Sigmoid colon (tissue), 7 donors: Measurements from ENCODE around the gene MSH2. TPM values are rescaled to one million over a fixed set of nuclear protein-coding genes. Genes with fewer than 3 reads are reported as not detected.

Experiments
- DNase-seq: peaks from one replicate; pipeline ENCODE4 v3.0.0-alpha.2; 2019
- H3K27ac ChIP-seq, 4 donors: fragments of 200-600 bp; sonication (generic); one replicate each; pipeline ENCODE4 v1.5.1; 2016 to 2019; ENCODE audit warnings: mild to moderate bottlenecking in 1 of 4
- H3K27me3 ChIP-seq, 3 donors: fragments of 200-600 bp; sonication (generic); one replicate each; pipeline ENCODE4 v1.5.1; 2019; ENCODE audit warnings: mild to moderate bottlenecking in 1 of 3
- H3K36me3 ChIP-seq, 4 donors: fragments of 200-600 bp; sonication (generic); one replicate each; pipeline ENCODE4 v1.5.1; 2016 to 2019
- H3K4me1 ChIP-seq, 4 donors: fragments of 200-600 bp; sonication (generic); one replicate each; pipeline ENCODE4 v1.5.1; 2017 to 2019
- H3K4me3 ChIP-seq, 4 donors: fragments of 200-600 bp; sonication (generic); one replicate each; pipeline ENCODE4 v1.5.1; 2017 to 2019; ENCODE audit warnings: mild to moderate bottlenecking in 2 of 4, moderate library complexity in 1 of 4
- H3K9me3 ChIP-seq, 4 donors: fragments of 200-600 bp in 3 of 4; sonication (generic) in 3 of 4; one replicate each; pipeline versions ENCODE4 v1.5.1 to v1.6.1; 2013 to 2019
- CTCF ChIP-seq, 4 experiments: fragments of 450-650 bp in 3 of 4; fragments of 200-600 bp in 1 of 4; IDR thresholded peaks; one replicate each; pipeline ENCODE4 v1.5.1; 2016 to 2019; ENCODE audit warnings: antibody characterized with exemption in 4 of 4, mild to moderate bottlenecking in 3 of 4, moderate library complexity in 2 of 4
- EP300 ChIP-seq, 4 donors: sonication (generic); formaldehyde crosslinking; IDR thresholded peaks; one replicate each; pipeline ENCODE4 v1.6.1; 2017; ENCODE audit warnings: antibody characterized with exemption in 4 of 4
- POLR2A ChIP-seq, 2 donors: fragments of 450-650 bp; IDR thresholded peaks; one replicate each; pipeline ENCODE4 v1.6.1; 2016; ENCODE audit warnings: antibody characterized with exemption in 2 of 2, mild to moderate bottlenecking in 2 of 2, moderate library complexity in 2 of 2
- POLR2AphosphoS5 ChIP-seq, 4 donors: sonication (generic); formaldehyde crosslinking; IDR thresholded peaks; one replicate each; pipeline ENCODE4 v1.6.1; 2017; ENCODE audit warnings: antibody characterized with exemption in 4 of 4
- WGBS, 2 donors: extraction: QIAGEN DNeasy Blood & Tissue Kit; methylation state at CpG; one replicate each; pipeline ENCODE4 v1.1.7; 2013; 5-methylcytosine and 5-hydroxymethylcytosine counted together
- intact Hi-C: fragments of 100-400 bp; cut with DNase I; formaldehyde crosslinking; loops from one replicate; pipeline ENCODE4 v1.15.1; 2023
- polyA plus RNA-seq, 3 donors: library from polyadenylated mRNA; stranded (reverse); fragments of 200-250 nt; gene quantifications; one replicate each; pipeline ENCODE4 v1.2.3, GENCODE V29; 2013
- total RNA-seq, 4 donors: library from RNA; depleted of rRNA; stranded (reverse); fragments of >200 nt; gene quantifications; one replicate each; pipeline ENCODE4 v1.1.0, GENCODE V29; 2016
- donor health status: healthy with polysubstance abuse.
- donor health status: Bipolar disorder and iron deficiency.
- donor health status: healthy.

Gene MSH2
- total and polyA plus RNA-seq, 7 donors, result 7.2 to 13.9 (median 9.4) TPM

DNA sequence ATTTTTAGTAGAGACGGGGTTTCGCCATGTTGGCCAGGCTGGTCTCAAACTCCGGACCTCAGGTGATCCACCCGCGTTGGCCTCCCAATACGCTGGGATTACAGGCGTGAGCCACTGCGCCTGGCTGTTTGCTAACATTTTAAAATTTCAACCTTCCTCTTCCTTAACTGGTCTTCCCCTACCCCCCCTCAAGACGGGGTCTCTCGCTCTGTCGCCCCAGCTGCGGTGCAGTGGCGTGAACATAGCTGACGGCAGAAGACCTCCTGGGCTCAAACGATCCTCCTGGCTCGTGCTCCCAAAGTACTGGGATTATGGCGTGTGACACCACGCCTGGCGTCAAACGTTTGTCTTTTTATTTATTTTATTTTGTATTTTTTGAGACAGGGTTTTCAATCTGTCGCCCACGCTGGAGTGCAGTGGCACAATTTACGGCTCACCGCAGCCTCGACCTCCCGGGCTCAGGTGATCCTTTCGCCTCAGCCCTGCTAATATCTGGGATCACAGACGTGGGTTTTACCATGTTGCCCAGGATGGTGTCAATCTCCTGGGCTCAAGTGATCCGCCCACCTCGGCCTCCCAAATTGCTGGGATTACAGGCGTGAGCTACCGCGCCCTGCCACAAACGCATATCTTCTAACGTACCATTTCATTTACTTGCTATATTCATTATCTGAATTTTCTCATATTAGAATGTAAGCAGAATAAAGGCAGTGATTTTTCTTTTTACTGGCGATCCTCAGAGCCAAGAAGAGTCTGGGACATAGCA, 984 bp upstream of the MSH2 start:
- Histone ChIP-seq H3K27ac (peak overlapping the region; percentile 70 to 79 (median 74)), H3K27me3 (no peaks in the 10 kb centered on the region), H3K4me1 (peaks cover 0 to 19% (median 15%) of the 10 kb centered on the region in 4 donors), H3K4me3 (peak overlapping the region; percentile 70 to 91 (median 87)), H3K9me3 (no peaks in the 10 kb centered on the region), H3K36me3 (no peaks in the 10 kb centered on the region)
- intact Hi-C loops, result loop anchor here (10.0 kb wide), 1 partner anchor 1297 kb away; no protein-coding TSS in a partner anchor
- no peak for DNase-seq
- no peak for TF ChIP-seq CTCF (IDR thresholded peaks at IDR 0.05)
- no peak for TF ChIP-seq EP300 (IDR thresholded peaks at IDR 0.05)
- TF ChIP-seq POLR2AphosphoS5 (IDR thresholded peaks at IDR 0.05), result no peak
- no peak for TF ChIP-seq POLR2A (IDR thresholded peaks at IDR 0.05)
- WGBS, 2 donors, result 63 to 68% methylated on average over 36 of the region's 36 CpGs

DNA sequence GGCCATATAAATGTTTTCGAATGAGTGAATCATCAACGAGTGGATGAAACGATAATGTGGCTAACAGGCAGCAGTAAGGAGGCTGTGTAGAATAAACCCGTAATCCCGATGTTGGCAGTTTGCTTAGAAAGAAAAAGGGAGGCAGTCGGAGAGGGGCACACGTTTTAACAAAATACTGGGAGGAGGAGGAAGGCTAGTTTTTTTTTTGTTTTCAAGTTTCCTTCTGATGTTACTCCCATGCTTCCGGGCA, 476 bp upstream of the MSH2 start:
- DNase-seq, result no peak
- peaks cover 0 to 19% (median 15%) of the 10 kb centered on the region in 4 donors for H3K4me1 ChIP-seq
- peak overlapping the region; percentile 70 to 79 (median 74) for H3K27ac ChIP-seq
- no peaks in the 10 kb centered on the region for H3K36me3 ChIP-seq
- no peak for TF ChIP-seq POLR2AphosphoS5 (IDR thresholded peaks at IDR 0.05)
- TF ChIP-seq POLR2A (IDR thresholded peaks at IDR 0.05), result no peak
- TF ChIP-seq EP300 (IDR thresholded peaks at IDR 0.05), result no peak
- no peak for TF ChIP-seq CTCF (IDR thresholded peaks at IDR 0.05)
- H3K4me3 ChIP-seq, result peak overlapping the region; percentile 70 to 91 (median 87)
- no peaks in the 10 kb centered on the region for H3K27me3 ChIP-seq
- H3K9me3 ChIP-seq, result no peaks in the 10 kb centered on the region
- intact Hi-C loops, result loop anchor here (10.0 kb wide), 1 partner anchor 1298 kb away; no protein-coding TSS in a partner anchor
- 2 to 3% methylated on average over 8 of the region's 8 CpGs for WGBS, 2 donors

DNA sequence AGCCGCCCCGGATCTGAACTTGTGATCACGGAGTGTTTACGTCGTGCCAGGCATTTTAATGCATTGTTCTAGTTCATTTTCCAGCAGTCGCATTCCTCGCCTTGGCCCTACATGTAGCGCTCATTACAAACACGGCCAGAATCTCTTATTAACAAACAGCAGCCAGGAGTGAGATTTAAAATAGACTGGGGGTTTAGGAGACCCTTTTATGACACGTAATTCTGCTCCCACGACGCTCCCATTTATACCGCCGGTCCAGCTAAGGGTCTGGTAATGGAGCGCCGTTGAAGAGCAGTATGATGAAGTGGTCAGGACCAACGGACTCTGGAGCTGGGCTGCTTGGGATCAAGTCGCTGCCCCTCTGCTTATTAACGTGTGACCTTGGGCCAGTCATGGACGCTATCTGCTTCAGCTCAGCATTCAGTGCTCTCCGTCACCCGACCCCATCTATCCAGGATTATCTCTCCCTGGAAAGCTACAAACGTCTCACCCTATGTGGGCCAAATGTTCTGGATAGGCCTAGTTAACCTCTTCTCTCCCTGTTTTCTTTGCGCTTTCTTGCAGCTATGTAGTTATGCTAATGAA, 745 bp downstream of the MSH2 start:
- DNase-seq, result no peak
- 3 to 6% methylated on average over 24 of the region's 24 CpGs for WGBS, 2 donors
- Histone ChIP-seq H3K27ac (peak overlapping the region; percentile 70 to 79 (median 74)), H3K4me1 (peaks cover 0 to 19% (median 15%) of the 10 kb centered on the region in 4 donors), H3K27me3 (no peaks in the 10 kb centered on the region), H3K36me3 (no peaks in the 10 kb centered on the region), H3K4me3 (peak overlapping the region; percentile 70 to 91 (median 87)), H3K9me3 (no peaks in the 10 kb centered on the region)
- TF ChIP-seq EP300 (IDR thresholded peaks at IDR 0.05) (no peak), POLR2AphosphoS5 (IDR thresholded peaks at IDR 0.05) (no peak), POLR2A (IDR thresholded peaks at IDR 0.05) (no peak), CTCF (IDR thresholded peaks at IDR 0.05) (no peak)
- intact Hi-C loops, result loop anchor here (10.0 kb wide), 1 partner anchor 1299 kb away; no protein-coding TSS in a partner anchor

GRCh38 chr2:47404356-47404755, 1.4 kb downstream of the MSH2 start:
- 24 to 74% methylated on average over 10 of the region's 10 CpGs for WGBS, 2 donors
- H3K27ac ChIP-seq, result no peak overlapping the region
- H3K4me1 ChIP-seq, result peaks cover 0 to 19% (median 15%) of the 10 kb centered on the region in 4 donors
- no peak for DNase-seq
- H3K27me3 ChIP-seq, result no peaks in the 10 kb centered on the region
- H3K9me3 ChIP-seq, result no peaks in the 10 kb centered on the region
- H3K4me3 ChIP-seq, result peak overlapping the region in 2 of 4 donors; percentile 87 to 91
- TF ChIP-seq POLR2A (IDR thresholded peaks at IDR 0.05), result no peak
- TF ChIP-seq POLR2AphosphoS5 (IDR thresholded peaks at IDR 0.05), result no peak
- no peak for TF ChIP-seq EP300 (IDR thresholded peaks at IDR 0.05)
- TF ChIP-seq CTCF (IDR thresholded peaks at IDR 0.05), result no peak
- H3K36me3 ChIP-seq, result no peaks in the 10 kb centered on the region
- intact Hi-C loops, result loop anchor here (10.0 kb wide), 1 partner anchor 1300 kb away; no protein-coding TSS in a partner anchor
